ENCODE data around the gene MED16.

Gene MED16, protein sequence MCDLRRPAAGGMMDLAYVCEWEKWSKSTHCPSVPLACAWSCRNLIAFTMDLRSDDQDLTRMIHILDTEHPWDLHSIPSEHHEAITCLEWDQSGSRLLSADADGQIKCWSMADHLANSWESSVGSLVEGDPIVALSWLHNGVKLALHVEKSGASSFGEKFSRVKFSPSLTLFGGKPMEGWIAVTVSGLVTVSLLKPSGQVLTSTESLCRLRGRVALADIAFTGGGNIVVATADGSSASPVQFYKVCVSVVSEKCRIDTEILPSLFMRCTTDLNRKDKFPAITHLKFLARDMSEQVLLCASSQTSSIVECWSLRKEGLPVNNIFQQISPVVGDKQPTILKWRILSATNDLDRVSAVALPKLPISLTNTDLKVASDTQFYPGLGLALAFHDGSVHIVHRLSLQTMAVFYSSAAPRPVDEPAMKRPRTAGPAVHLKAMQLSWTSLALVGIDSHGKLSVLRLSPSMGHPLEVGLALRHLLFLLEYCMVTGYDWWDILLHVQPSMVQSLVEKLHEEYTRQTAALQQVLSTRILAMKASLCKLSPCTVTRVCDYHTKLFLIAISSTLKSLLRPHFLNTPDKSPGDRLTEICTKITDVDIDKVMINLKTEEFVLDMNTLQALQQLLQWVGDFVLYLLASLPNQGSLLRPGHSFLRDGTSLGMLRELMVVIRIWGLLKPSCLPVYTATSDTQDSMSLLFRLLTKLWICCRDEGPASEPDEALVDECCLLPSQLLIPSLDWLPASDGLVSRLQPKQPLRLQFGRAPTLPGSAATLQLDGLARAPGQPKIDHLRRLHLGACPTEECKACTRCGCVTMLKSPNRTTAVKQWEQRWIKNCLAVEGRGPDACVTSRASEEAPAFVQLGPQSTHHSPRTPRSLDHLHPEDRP

DNA sequence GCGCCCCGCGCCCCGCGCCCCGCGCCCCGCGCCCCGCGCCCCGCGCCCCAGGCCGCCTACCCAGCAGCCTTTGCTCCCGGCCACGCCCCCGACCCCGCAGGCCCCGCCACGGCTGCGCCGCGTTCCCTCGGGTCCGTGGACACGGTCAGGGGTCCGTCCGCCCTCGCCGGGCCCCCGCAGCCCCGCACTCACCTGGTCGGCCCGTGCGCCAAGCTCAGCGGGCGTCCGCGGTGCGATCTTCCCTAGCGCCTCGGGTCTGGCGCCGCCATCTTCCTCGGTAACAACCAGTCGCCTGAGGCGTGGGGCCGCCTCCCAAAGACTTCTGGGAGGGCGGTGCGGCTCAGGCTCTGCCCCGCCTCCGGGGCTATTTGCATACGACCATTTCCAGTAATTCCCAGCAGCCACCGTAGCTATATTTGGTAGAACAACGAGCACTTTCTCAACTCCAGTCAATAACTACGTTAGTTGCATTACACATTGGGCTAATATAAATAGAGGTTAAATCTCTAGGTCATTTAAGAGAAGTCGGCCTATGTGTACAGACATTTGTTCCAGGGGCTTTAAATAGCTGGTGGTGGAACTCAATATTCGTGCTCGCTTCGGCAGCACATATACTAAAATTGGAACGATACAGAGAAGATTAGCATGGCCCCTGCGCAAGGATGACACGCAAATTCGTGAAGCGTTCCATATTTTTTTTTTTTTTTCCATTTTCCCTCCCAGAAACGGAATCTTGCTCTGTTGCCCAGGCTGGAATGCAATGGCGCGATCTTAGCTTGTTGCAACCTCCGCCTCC, at the start of gene MED16, which contains the start of gene RNU6-9:
MED16 (minus strand) TSS at position 294 of the 796 bp plus-strand sequence. CDS start 2,056 bp downstream, outside the sequence.
RNU6-9 (plus strand) TSS at position 591 of the 796 bp plus-strand sequence.
- peak; percentile 70 to 81 for DNase-seq (ENCODE audit: extremely low read depth in 1 of 2, low read depth in 1 of 2)

DNA sequence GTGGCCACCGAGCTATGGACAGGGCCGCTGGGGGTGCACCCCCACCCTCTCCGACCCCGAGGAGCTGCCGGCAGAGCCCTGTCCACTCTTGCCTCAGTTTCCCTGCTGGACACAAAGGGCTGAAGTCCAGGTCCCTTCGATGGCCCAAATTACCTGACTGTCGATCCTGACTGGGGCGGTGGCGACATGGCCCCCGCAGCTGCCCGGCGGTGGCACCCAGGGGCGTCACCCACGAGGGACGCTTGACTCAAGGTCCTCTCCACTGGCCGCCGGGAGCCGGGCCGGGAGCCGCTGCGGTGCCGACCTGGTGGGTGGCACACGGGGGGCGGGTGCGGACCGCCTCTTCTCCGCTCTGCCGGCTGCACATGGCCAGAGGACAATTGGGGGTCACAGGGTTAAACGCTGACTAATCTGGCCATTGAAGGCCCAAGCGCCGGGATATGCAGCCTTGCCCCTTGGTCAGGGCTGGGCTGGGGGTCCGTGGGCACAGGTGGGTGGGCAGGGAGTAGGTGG, 49.2 kb upstream of the MED16 start:
- no peak for DNase-seq (ENCODE audit: extremely low read depth in 1 of 2, low read depth in 1 of 2)

DNA sequence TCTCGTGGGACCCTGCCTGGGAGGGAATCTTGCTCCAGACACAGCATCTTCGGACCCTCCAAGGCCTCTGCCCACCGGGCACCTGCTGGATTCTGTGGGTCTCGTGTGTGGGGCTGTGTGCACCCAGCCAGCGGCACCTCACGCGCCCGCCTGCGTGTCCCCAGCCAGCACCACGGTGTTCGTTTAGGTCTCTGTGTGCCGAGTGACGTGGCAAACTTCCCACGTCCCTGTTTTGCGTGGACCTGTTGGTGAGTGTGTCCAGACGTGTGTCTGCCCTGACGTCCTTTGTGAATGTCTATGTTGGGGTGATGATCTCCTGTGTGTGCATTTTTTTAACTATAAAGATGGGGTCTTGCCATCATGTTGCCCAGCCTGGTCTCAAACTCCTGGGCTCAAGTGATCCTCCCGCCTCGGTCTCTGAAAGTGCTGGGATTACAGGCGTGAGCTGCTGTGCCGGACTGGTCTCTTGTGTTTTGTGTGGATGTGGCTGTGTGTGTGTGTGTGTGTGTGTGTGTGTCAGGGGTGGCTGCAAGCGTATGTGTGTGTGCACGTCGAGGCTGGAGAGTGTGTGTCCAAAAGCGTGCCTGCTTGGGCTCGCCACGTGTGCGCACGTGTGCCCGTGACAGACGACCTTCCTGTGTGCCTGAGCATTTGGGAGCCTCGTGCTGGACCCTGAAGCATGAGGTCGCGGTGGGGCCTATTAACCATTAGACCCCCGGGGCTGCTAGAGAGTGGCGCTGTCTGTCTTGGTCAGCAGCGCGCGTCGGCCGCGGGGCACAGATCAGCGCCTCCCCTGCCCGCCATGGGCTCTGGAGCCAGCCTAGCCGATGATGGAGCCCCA, 48.5 kb upstream of the MED16 start:
- no peak for DNase-seq (ENCODE audit: extremely low read depth in 1 of 2, low read depth in 1 of 2)

DNA sequence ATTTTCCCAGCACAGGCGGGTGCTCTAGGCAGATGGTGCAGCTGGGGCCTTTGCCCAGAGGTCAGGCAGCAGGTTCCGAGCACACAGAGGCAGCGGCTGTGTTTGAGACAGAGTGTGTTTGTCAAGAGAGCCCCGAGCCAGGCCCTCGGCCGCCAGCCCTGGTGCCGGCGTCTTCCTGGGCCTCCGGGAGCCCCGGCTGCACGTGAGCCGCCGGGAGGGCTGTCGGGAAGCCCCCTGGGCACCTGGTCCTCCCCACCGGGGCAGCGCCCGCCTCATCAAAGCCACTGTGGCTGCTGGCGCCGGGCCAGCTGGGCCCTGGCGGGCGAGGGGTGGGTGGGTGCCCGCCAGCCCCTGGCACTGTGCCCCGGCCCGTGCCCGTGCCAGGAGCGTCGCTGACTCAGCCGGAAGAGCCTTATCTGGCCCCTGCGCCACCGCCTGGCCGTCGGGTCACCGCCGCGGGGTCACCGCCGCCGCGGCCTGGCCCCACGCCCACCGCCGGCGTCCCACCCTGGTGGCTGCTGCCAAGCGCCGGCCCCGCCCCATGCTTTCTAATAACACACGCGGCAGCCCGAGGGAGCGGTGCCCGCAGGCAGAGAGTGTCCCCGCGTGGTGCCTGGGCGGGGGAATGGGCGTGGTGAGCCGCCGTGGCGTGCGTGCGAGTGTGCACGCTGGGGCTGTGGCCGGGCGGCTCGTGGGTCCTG, 47.8 kb upstream of the MED16 start:
- DNase-seq (ENCODE audit: extremely low read depth in 1 of 2, low read depth in 1 of 2): no peak

DNA sequence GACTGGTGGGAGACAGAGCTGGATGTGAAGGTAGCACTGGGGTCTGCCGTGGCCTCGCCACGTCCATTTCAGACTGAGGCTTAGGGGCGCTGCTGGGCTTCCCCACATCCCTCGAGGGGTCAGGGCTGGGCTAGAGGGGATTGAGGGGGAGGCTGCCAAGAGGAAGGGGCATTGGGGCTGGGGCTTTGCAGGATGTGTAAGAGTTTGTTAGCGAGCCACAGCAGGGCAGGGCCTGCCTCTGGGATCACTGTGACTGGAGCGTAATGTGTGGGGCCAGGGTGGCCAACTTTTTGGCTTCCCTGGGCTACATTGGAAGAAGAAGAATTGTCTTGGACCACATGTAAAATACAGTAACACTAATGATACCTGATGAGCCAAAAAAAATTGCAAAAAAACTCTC, 46.9 kb upstream of the MED16 start:
- no peak for DNase-seq (ENCODE audit: extremely low read depth in 1 of 2, low read depth in 1 of 2)

DNA sequence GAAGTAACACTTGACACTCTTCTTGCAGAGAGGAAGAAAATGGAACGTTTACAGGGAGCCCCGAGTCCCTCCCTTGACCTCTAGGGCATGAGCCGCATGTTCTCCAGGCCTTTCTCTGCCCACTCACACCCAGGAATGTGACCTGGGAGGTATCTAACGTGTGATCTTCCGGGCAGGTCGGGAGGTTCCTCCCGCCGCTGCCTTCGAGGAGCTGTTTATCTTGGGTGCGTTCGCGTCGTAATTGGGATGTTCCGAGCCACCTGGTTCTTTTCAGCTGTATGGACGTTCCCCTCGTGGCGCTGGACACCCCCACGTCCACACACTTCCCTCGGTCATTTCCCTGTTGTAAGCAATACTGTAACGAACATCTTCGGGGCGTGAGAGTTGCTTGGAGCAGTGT, 46.5 kb upstream of the MED16 start:
- DNase-seq (ENCODE audit: extremely low read depth in 1 of 2, low read depth in 1 of 2): no peak

DNA sequence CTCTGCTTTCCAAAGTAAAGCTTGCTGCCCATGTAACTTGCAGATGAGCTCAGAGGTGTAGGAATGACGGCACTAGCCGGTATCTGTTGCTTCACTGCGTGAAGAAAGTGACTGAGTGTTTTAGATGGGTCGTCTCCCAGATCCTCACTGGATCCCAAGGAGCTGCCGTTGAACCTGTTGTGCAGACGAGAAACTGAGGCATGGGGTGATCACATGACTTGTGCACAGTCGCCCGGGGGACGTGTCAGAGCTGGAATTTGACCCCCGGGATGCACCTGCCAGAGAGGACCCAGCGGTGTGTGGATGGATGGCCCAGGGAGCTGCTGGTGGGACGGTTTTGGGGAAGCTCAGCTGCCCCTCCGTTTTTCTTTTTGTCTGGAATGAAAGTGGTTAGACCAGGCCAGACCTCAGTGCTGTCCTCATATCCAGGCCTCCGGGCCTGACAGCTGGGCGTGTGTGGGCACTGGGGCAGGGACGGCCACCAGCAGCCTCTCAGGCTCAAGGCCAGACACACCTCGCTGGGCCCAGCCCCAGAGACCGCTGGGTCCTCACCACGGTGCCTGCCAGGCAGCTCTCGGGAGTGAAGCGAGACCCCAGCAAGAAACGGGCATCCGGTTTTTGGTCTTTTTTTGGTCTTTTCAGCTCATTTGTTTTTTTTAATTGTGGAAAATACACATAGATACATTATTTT, 45.4 kb upstream of the MED16 start:
- DNase-seq (ENCODE audit: extremely low read depth in 1 of 2, low read depth in 1 of 2): no peak

DNA sequence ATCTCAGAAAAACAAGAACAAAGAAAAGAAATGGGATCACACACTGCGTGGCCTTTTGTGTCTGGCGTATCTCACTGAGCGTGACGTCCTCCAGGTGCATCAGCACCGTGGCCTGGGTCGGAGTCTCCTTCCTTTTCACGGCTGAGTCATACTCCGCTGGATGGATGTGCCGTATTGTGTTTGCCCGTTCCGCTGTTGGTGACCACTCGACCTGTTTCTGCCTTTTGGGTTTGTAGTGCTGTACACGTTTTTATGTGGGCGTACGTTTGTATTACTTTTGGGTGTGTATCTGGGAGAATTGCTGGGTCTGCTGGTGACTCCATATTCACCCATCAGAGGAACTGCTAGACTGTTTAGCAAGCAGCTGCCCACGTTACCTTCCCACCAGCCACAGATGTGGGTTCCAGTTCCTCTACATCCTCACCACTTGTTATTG, 44.3 kb upstream of the MED16 start:
- no peak for DNase-seq (ENCODE audit: extremely low read depth in 1 of 2, low read depth in 1 of 2)

DNA sequence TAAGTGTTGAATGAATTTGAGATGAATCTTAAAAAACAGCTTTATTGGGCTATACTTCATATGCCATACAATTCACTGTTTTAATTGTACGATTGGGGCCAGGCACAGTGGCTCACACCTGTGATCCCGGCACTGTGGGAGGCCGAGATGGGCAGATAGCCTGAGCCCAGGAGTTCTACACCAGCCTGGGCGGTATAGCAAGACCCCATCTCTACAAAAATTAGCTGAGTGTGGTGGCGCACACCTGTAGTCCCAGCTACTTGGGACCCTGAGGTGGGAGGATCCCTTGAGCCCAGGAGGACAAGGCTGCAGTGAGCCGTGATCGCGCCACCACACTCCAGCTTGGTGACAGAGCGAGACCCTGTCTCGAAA, 43.2 kb upstream of the MED16 start:
- DNase-seq (ENCODE audit: extremely low read depth in 1 of 2, low read depth in 1 of 2): no peak

DNA sequence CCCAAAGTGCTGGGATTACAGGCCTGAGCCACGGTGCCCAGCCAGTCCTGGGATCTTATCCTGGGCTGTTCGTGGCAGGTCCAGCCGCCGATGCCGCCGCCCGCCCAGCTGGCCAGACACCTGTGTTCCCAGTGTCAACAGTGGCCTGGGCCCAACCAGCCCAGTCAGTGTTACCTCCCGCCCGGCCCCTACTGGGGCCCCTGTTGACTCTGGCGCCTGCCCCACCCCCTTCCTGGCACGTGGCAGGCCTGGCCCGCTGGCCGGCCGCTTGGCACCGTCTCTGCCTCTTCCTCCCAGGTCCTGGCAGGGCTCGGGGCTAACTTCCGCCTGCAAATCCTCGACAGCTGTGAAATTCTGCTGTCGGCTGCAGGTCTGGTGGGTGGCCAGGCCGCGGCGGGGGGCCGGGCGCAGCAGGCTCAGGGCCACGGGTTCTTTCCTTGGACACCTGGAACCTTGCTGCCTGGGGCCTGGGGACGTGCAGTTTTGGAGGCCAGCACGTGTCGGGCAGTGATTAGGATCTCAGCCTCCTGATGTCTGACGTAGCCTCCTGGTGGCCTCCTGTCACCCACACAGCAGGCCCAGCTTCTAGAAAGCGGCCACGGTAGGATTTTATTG, 42.0 kb upstream of the MED16 start:
- no peak for DNase-seq (ENCODE audit: extremely low read depth in 1 of 2, low read depth in 1 of 2)

DNA sequence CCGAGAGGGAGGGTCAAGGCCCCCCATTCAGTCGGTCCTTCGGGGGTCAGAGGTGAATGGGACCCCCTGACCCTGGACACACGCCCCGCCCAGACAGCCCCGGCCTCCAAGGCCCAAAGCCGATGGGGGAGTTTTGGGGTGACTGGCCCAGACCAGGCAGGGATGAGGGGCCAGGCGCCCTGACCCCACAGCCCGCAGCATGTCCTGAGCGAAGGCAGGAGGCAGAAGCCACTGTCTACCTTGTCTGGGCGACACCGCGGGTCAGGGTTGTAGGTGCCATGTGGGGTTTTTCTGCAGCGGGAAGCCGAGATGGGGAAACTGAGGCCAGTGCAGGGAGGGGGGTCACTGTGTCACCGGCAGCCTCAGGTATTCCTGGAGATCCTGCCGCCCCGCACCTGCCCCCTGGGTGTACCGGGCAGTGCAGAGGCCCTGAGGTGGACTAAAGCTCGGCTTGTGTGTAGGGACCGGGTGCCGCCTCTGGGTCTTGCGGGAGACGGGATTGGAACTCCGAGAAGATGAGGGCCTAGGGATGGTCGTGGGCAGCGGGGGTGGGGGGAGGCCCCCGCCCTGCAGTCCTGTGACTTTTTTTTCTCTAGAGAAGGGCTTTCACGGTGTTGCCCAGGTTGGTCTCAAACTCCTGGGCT, 41.3 kb upstream of the MED16 start:
- DNase-seq (ENCODE audit: extremely low read depth in 1 of 2, low read depth in 1 of 2): no peak

DNA sequence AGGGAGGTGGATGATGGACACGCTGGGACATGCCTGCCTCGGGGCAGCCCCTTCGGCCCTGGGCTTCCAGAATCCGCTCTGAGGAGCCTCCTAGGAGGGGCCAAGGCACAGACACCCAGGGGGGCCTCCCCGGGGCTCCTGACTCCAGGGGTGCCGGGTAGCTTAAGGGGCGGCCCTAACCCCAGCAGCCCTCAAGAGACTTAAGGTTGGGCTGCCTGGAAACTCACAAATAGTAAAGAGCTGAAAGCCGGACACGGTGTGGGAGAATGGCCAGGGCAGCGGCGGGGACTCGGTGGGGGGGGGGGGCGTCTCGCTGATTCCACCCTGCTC, 40.5 kb upstream of the MED16 start:
- DNase-seq (ENCODE audit: extremely low read depth in 1 of 2, low read depth in 1 of 2): no peak

DNA sequence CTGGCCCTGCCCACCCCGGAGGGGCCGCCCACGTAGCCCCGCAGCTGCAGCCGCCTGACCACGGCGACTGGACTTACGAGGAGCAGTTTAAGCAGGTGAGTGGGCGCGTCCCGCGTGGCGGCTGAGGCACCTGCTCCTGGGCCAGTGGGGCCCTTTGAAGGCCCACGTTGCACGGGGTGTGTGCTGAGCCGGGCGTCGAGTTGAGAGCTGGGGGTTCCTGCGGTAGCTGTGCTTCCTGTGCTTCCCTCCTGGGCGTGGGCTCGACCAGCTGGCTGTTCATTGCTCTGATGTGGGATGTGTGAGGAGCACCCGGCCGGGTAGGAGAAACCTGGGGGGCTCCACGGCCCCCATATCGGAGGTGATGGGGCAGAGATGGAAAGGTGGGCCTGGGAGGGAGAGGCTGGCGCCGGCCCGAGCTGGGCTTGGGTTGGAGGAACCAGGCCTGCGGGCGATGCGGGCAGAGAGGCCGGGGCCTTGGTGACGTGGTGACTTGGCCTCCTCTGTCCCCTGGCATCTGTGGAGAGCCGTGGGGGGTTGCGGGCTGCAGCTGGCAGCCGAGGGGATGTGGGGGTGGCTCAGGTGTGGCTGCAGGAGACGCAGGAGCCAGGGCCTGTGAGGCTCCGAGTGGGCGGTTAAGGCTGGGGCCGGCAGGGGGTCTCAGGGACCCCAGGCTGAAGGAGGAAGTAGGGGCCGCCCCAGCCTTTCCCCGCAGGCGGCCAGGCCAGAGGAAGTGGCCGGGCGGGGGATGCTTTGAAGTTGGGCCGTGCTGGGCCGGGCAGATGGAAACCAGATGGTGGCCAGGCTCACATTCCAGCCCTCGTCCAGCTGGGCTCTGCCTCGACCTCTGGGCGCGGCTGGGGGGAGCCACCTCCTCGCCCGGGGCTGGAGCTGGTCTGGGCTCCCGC, 39.9 kb upstream of the MED16 start:
- DNase-seq (ENCODE audit: extremely low read depth in 1 of 2, low read depth in 1 of 2): no peak

DNA sequence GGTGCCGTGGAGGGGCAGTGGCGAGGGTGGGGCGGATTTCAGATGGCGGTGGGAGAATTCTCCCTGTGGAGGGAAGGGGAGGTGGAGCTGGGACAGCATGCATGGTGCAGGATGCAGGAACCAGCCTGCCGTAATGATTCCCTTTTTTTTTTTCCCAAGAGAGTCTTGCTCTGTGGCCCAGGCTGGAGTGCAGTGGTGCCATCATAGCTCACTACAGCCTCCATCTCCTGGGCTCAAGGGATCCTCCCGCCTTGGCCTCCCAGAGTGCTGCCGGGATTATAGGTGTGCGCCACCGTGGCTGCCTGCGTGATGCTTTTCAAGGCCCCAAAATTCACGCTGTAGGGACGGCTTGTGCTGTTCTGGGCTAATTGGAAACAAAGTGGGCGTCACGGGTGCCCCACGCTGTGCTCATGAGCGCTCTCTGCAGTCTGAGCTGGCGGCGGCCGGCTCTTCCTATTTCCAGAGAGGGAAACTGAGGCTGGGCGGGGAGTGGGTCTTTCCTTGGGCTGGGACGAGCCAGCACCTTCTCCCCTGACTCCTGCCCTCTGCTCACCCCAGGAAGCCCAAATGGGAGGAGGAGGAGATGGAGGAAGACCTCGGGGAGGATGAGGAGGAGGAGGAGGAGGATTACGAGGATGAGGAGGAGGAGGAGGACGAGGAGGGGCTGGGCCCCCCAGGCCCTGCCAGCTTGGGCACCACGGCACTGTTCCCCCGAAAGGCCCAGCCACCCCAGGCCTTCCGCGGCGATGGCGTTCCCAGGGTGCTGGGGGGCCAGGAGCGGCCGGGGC, 39.1 kb upstream of the MED16 start:
- DNase-seq (ENCODE audit: extremely low read depth in 1 of 2, low read depth in 1 of 2): no peak

DNA sequence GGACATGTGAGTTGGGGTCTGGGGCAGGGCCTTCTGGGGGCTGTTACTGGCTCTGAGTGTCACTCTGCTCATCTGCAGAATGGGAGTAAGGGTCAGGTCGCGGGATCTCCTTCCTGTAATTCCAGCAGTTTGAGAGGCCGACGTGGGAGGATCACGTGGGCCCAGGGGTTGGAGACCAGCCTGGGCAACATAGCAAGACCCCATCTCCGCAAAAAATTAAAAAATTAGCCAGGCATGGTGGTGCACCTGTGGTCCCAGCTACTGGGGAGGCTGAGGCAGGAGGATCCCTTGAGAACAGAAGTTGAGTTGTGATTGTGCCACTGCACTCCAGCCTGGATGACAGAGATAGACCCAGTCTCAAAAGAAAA, 36.9 kb upstream of the MED16 start:
- no peak for DNase-seq (ENCODE audit: extremely low read depth in 1 of 2, low read depth in 1 of 2)

DNA sequence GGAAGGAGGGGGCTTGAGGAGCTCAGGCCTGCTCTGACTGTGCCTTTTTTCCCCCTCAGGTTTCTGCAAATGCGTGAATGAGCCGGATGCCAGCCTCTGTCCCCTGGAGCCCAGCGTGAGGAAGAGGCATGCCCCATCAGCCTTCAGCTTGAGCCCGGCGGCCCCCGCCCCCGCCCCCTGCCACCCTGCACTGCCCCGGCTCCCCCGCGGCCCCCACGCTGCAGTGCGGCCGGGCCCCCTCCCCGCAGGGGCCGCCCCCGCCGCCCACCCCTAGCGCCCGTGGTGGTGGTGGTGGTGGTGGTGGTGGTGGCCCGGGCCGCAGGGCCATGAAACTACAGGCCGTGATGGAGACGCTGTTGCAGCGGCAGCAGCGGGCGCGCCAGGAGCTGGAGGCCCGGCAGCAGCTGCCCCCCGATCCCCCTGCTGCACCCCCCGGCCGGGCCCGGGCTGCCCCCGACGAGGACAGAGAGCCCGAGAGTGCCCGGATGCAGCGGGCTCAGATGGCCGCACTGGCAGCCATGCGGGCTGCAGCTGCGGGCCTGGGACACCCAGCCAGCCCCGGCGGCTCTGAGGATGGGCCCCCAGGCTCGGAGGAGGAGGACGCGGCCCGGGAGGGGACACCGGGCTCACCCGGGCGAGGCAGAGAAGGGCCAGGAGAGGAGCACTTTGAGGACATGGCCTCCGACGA, 36.4 kb upstream of the MED16 start:
- DNase-seq (ENCODE audit: extremely low read depth in 1 of 2, low read depth in 1 of 2): no peak
